ENCODE results near the gene PIM3. TPM values are rescaled to one million over a fixed set of nuclear protein-coding genes. Genes with fewer than 3 reads are reported as not detected.
"Not testable (repeated sequence)": the region's sequence is repeated elsewhere in the genome, so short reads cannot be mapped to it uniquely, and the experiment has no call there.

PIM3 gene
- total RNA-seq, 1 donor from 2014 or later: 31.0 TPM

- Mint-ChIP-seq H3K27ac (ENCODE audit: unreplicated experiment) (no peak overlapping the region), H3K9me3 (peaks cover 3% of the 10 kb centered on the region), H3K4me1 (peaks cover 9% of the 10 kb centered on the region), H3K4me3 (no peak overlapping the region), H3K36me3 (ENCODE audit: low read depth) (peaks cover 3% of the 10 kb centered on the region), H3K27me3 (ENCODE audit: low read depth) (peaks cover 37% of the 10 kb centered on the region)
- no peak for DNase-seq (ENCODE audit: low read depth, low spot score)
- TF ChIP-seq CTCF (conservative IDR thresholded peaks at IDR 0.05): no peak
Measured at GRCh38 chr22:49976439-49977175, 16.0 kb downstream of the PIM3 start.

DNA sequence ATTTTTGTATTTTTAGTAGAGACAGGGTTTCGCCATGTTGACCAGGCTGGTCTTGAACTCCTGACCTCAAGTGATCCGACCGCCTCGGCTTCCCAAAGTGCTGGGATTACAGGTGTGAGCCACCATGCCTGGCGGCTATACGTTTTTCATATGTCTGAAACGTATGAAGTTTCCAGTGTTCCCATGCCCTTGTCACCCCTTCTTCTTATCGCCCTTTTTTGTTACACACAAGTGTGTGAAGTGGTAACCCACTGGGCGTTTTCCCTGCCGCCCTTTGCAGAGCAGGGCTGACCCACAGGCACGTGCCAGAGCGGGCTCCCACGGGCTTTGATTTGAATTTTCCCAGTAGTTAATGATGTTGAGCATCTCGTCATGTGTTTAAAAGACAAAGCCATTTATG is 17.0 kb downstream of the PIM3 start:
- Mint-ChIP-seq H3K4me1 (peaks cover 9% of the 10 kb centered on the region), H3K27ac (ENCODE audit: unreplicated experiment) (no peak overlapping the region), H3K4me3 (no peak overlapping the region), H3K27me3 (ENCODE audit: low read depth) (peaks cover 44% of the 10 kb centered on the region), H3K9me3 (peaks cover 3% of the 10 kb centered on the region), H3K36me3 (ENCODE audit: low read depth) (peaks cover 3% of the 10 kb centered on the region)
- no peak for TF ChIP-seq CTCF (conservative IDR thresholded peaks at IDR 0.05)
- DNase-seq (ENCODE audit: low read depth, low spot score): no peak

DNA sequence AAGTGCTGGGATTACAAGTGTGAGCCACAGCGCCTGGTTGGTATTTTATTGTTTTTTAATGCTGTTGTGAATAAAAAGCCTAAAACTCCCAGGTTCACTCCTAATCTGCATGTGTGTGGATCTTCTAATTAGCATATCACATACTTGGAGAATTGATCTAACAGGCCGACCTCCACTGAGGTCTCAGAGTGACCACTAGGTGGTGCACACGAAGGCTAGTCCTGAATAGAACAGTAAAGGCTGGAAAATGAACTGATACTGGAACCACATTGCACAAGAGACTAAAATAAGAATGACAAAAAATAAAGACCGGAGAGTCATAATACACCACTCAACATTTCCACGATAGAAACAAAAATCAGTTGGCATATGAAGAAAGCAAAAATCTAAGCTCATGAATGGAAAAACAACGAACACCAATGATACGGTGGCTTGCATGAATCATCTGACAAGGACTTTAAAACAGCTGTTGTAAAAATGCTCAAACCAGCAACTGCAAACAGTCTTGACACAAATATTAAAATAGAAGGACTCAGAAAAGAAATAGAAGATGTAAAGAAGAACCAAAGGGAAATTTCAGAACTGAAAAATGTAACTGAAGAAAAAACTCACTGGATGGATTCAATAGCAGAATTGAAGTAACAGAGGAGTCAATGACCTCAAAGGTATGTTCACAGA is 19.2 kb downstream of the PIM3 start:
- Mint-ChIP-seq H3K4me1 (peaks cover 13% of the 10 kb centered on the region), H3K27me3 (ENCODE audit: low read depth) (peaks cover 55% of the 10 kb centered on the region), H3K36me3 (ENCODE audit: low read depth) (peaks cover 3% of the 10 kb centered on the region), H3K4me3 (no peak overlapping the region), H3K9me3 (peaks cover 6% of the 10 kb centered on the region), H3K27ac (ENCODE audit: unreplicated experiment) (no peak overlapping the region)
- DNase-seq (ENCODE audit: low read depth, low spot score): no peak
- peak; percentile 73 for TF ChIP-seq CTCF (conservative IDR thresholded peaks at IDR 0.05)

DNA sequence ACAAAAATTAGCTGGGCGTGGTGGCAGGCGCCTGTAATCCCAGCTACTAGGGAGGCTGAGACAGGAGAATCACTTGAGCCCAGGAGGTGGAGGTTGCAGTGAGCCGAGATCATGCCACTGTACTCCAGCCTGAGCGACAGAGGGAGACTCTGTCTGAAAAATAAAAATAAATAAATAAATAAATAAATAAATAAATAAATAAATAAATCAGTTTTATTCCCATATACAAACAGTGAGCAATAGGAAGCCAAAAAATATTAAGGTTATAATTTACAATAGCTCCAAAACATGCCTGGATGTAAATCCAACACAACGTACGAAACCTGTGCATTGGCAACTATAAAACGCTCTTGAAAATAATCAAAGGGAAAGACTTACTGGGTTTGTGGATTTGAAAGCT is 21.2 kb downstream of the PIM3 start:
- Mint-ChIP-seq H3K9me3 (peaks cover 18% of the 10 kb centered on the region), H3K36me3 (ENCODE audit: low read depth) (peaks cover 13% of the 10 kb centered on the region), H3K27me3 (ENCODE audit: low read depth) (peaks cover 64% of the 10 kb centered on the region)
- H3K4me1 Mint-ChIP-seq; DNase-seq (ENCODE audit: low read depth, low spot score); H3K27ac Mint-ChIP-seq (ENCODE audit: unreplicated experiment); H3K4me3 Mint-ChIP-seq: not testable (repeated sequence)

GRCh38 chr22:49983148-49984042 is 22.8 kb downstream of the PIM3 start:
- Mint-ChIP-seq H3K27me3 (ENCODE audit: low read depth) (peaks cover 65% of the 10 kb centered on the region), H3K4me1 (peaks cover 4% of the 10 kb centered on the region), H3K27ac (ENCODE audit: unreplicated experiment) (no peak overlapping the region), H3K4me3 (no peak overlapping the region), H3K9me3 (peaks cover 19% of the 10 kb centered on the region), H3K36me3 (ENCODE audit: low read depth) (peaks cover 13% of the 10 kb centered on the region)
- no peak for DNase-seq (ENCODE audit: low read depth, low spot score)
- peak; percentile 59 for TF ChIP-seq CTCF (conservative IDR thresholded peaks at IDR 0.05)
